Measurements from ENCODE around the gene RGR.

GRCh38 chr10:84267503-84268126, 22.8 kb downstream of the RGR start:
- no peak for TF ChIP-seq MYC (IDR thresholded peaks at IDR 0.05; ENCODE audit: borderline replicate concordance, low read length)
- no peak for TF ChIP-seq KDM1A (IDR thresholded peaks at IDR 0.05; ENCODE audit: low read depth)
- peak; percentile 45 for TF ChIP-seq CTCF (IDR thresholded peaks at IDR 0.05)
- TF ChIP-seq CHD2 (IDR thresholded peaks at IDR 0.05; ENCODE audit: low read length, partially characterized antibody): no peak
- TF ChIP-seq HOXA7 (CRISPR knock-in tag; IDR thresholded peaks at IDR 0.05): no peak
- no peak for TF ChIP-seq MAFK (IDR thresholded peaks at IDR 0.05; ENCODE audit: partially characterized antibody)
- no peak for TF ChIP-seq EP300 (IDR thresholded peaks at IDR 0.05)
- no peak for TF ChIP-seq POLR2A (IDR thresholded peaks at IDR 0.05; ENCODE audit: low read length)
- TF ChIP-seq NR3C1 (IDR thresholded peaks at IDR 0.05): no peak
- no peak for TF ChIP-seq JUNB (IDR thresholded peaks at IDR 0.05)
- TF ChIP-seq POLR2AphosphoS2 (conservative IDR thresholded peaks at IDR 0.05; ENCODE audit: low read length): no peak
- no peak for TF ChIP-seq RNF2 (IDR thresholded peaks at IDR 0.05; ENCODE audit: borderline replicate concordance, low read depth)
- no peak for TF ChIP-seq NPAS2 (CRISPR knock-in tag; IDR thresholded peaks at IDR 0.05; ENCODE audit: borderline replicate concordance)
- TF ChIP-seq E2F6 (IDR thresholded peaks at IDR 0.05; ENCODE audit: borderline replicate concordance, low read depth): no peak

Data from A549 (cell line).